Mesenchymal stem cell (in vitro differentiated cells and primary cell): ENCODE measurements around the gene CCT7.
A peak's percentile ranks its signal among the peaks of the same experiment; 100 is the strongest.

Experiments used
- DNase-seq: peaks from one replicate; pipeline ENCODE4 v3.0.0-alpha.2; 2013
- H2AFZ ChIP-seq: one replicate; pipeline ENCODE4 v1.6.1; 2013; ENCODE audit warnings: low read depth, mild to moderate bottlenecking, control low read depth, inconsistent platforms, low read length, moderate library complexity
- H2AK5ac ChIP-seq: 2 replicates; pipeline ENCODE4 v1.6.1; 2013; ENCODE audit warnings: low read length, moderate library complexity, mild to moderate bottlenecking, inconsistent platforms; ENCODE audit not compliant: severe bottlenecking
- H2BK120ac ChIP-seq: one replicate; pipeline ENCODE4 v1.6.1; 2013; ENCODE audit warnings: low read depth, mild to moderate bottlenecking, inconsistent platforms, low read length, moderate library complexity
- H2BK12ac ChIP-seq, 2 experiments: one replicate each; pipeline ENCODE4 v1.6.1; 2013; ENCODE audit warnings: inconsistent platforms in 2 of 2, low read length in 2 of 2, mild to moderate bottlenecking in 2 of 2, moderate library complexity in 2 of 2, control low read depth in 1 of 2
- H2BK15ac ChIP-seq: one replicate; pipeline ENCODE4 v1.6.1; 2013; ENCODE audit warnings: mild to moderate bottlenecking, low read depth, inconsistent platforms; ENCODE audit not compliant: poor library complexity, severe bottlenecking
- H2BK5ac ChIP-seq: 2 replicates; pipeline ENCODE4 v1.6.1; 2013; ENCODE audit warnings: low read depth, mild to moderate bottlenecking, low read length, control low read depth, inconsistent platforms; ENCODE audit not compliant: poor library complexity, severe bottlenecking
- H3K14ac ChIP-seq, 2 experiments: one replicate each; pipeline ENCODE4 v1.6.1; 2013; ENCODE audit warnings: inconsistent platforms in 2 of 2, low read length in 2 of 2, control low read depth in 1 of 2, mild to moderate bottlenecking in 1 of 2, moderate library complexity in 1 of 2
- H3K18ac ChIP-seq, 2 experiments: one replicate each; pipeline ENCODE4 v1.6.1; 2013; ENCODE audit warnings: inconsistent platforms in 2 of 2, low read length in 2 of 2, control low read depth in 1 of 2, low read depth in 1 of 2, mild to moderate bottlenecking in 1 of 2
- H3K23ac ChIP-seq, 2 experiments: one replicate each; pipeline ENCODE4 v1.6.1; 2013; ENCODE audit warnings: inconsistent platforms in 2 of 2, low read length in 2 of 2, mild to moderate bottlenecking in 2 of 2, moderate library complexity in 2 of 2, control low read depth in 1 of 2
- H3K27ac ChIP-seq: 2 replicates; pipeline ENCODE4 v1.5.1; 2013; ENCODE audit warnings: mild to moderate bottlenecking, moderate library complexity, low read length, control low read depth, inconsistent platforms; ENCODE audit not compliant: poor library complexity, severe bottlenecking
- H3K27me3 ChIP-seq, 2 experiments: 2 replicates each; pipeline versions ENCODE4 v1.6.1 to v1.7.0; 2013; ENCODE audit warnings: low read length in 2 of 2, mild to moderate bottlenecking in 2 of 2, moderate library complexity in 2 of 2, control low read depth in 1 of 2, inconsistent platforms in 1 of 2; ENCODE audit not compliant: control insufficient read depth in 1 of 2, insufficient read depth in 1 of 2
- H3K36me3 ChIP-seq, 2 experiments: 2 replicates each; pipeline versions ENCODE4 v1.6.1 to v1.7.0; 2013; ENCODE audit warnings: low read length in 2 of 2, control low read depth in 1 of 2, inconsistent platforms in 1 of 2, low read depth in 1 of 2, mild to moderate bottlenecking in 1 of 2; ENCODE audit not compliant: insufficient read depth in 2 of 2, control insufficient read depth in 1 of 2
- H3K4ac ChIP-seq, 2 experiments: one replicate each; pipeline ENCODE4 v1.6.1; 2013; ENCODE audit warnings: inconsistent platforms in 2 of 2, low read length in 2 of 2, mild to moderate bottlenecking in 2 of 2, moderate library complexity in 2 of 2, control low read depth in 1 of 2, low read depth in 1 of 2
- H3K4me1 ChIP-seq: 2 replicates; pipeline ENCODE4 v1.6.1; 2013; ENCODE audit warnings: low read depth, low read length, control low read depth; ENCODE audit not compliant: control insufficient read depth, insufficient read depth
- H3K4me2 ChIP-seq: 2 replicates; pipeline ENCODE4 v1.6.1; 2013; ENCODE audit warnings: low read length, mild to moderate bottlenecking, inconsistent platforms; ENCODE audit not compliant: poor library complexity, severe bottlenecking
- H3K4me3 ChIP-seq, 2 experiments: 2 replicates each; pipeline versions ENCODE4 v1.5.1 to v1.7.0; 2013; ENCODE audit warnings: low read length in 2 of 2, mild to moderate bottlenecking in 2 of 2, control low read depth in 1 of 2, low read depth in 1 of 2; ENCODE audit not compliant: insufficient read depth in 1 of 2
- H3K79me1 ChIP-seq: replicated peaks from 2 replicates; pipeline ENCODE4 v1.6.1; 2013; ENCODE audit warnings: mild to moderate bottlenecking, control low read depth, low read length, inconsistent platforms; ENCODE audit not compliant: poor library complexity, severe bottlenecking
- H3K9ac ChIP-seq: 2 replicates; pipeline ENCODE4 v1.7.0; 2013; ENCODE audit warnings: mild to moderate bottlenecking, low read length, moderate library complexity
- H3K9me3 ChIP-seq: 2 replicates; pipeline ENCODE4 v1.7.0; 2013; ENCODE audit warnings: mild to moderate bottlenecking, low read length; ENCODE audit not compliant: control insufficient read depth
- H4K8ac ChIP-seq: one replicate; pipeline ENCODE4 v1.6.1; 2013; ENCODE audit warnings: inconsistent platforms, mild to moderate bottlenecking, low read length, moderate library complexity
- H4K91ac ChIP-seq: one replicate; pipeline ENCODE4 v1.6.1; 2013; ENCODE audit warnings: mild to moderate bottlenecking, low read length, inconsistent platforms
- WGBS: methylation state at CpG from one replicate; pipeline ENCODE4 v1.1.7; 2013; ENCODE audit warnings: mixed read lengths; 5-methylcytosine and 5-hydroxymethylcytosine counted together

The CCT7 gene

DNA sequence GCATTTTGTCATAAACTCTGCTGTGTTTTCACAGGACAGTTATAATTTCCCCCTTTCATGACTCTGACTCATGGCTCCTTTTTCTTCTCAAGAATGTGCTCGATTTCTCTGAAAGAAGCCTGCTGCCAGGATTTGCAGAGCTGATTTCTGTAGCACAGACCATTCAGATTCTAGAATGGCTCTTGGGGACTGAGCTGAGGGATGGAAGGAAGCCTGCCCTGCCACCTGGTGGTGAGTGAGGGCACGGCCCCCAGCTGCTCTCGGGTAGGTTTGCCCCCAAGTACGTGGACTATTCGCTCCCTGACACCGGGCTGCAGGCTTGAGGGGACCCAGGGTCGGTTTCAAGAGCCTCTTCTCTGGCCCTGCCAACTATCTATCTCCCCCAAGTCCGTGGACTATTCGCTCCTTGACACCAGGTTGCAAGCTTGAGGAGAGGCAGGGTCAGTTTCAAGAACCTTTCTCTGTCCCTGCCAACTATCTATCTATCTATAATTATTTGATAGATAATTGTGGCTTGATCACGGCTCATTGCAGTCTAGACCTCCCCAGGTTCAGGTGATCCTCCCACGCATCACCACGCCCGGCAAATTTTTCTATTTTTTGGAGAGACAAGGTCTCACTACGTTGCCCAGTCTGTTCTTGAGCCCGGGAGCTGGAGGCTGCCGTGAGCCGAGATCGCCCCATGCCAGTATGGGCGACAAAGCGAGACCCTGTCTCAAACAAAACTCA lies 21.5 kb upstream of the CCT7 start:
- Histone ChIP-seq H3K4ac (no peak overlapping the region), H3K27me3 (peaks cover 9 to 14% of the 10 kb centered on the region in 2 experiments), H3K9ac (peak overlapping the region; percentile 45), H3K79me1 (peaks cover 11% of the 10 kb centered on the region), H3K18ac (no peak overlapping the region), H2AFZ (peak overlapping the region; percentile 8), H2BK15ac (no peak overlapping the region), H4K8ac (no peak overlapping the region), H3K4me1 (peaks cover 10% of the 10 kb centered on the region), H3K4me2 (peak overlapping the region; percentile 5), H2BK12ac (no peak overlapping the region), H2BK120ac (no peak overlapping the region), H3K27ac (no peak overlapping the region), H3K36me3 (no peaks in the 10 kb centered on the region), H2AK5ac (no peak overlapping the region), H3K23ac (no peak overlapping the region), H3K9me3 (no peaks in the 10 kb centered on the region), H4K91ac (no peak overlapping the region), H2BK5ac (no peak overlapping the region), H3K4me3 (no peak overlapping the region), H3K14ac (no peak overlapping the region)
- peak; percentile 82 for DNase-seq
- WGBS = 47% methylated on average over 17 of the region's 20 CpGs

DNA sequence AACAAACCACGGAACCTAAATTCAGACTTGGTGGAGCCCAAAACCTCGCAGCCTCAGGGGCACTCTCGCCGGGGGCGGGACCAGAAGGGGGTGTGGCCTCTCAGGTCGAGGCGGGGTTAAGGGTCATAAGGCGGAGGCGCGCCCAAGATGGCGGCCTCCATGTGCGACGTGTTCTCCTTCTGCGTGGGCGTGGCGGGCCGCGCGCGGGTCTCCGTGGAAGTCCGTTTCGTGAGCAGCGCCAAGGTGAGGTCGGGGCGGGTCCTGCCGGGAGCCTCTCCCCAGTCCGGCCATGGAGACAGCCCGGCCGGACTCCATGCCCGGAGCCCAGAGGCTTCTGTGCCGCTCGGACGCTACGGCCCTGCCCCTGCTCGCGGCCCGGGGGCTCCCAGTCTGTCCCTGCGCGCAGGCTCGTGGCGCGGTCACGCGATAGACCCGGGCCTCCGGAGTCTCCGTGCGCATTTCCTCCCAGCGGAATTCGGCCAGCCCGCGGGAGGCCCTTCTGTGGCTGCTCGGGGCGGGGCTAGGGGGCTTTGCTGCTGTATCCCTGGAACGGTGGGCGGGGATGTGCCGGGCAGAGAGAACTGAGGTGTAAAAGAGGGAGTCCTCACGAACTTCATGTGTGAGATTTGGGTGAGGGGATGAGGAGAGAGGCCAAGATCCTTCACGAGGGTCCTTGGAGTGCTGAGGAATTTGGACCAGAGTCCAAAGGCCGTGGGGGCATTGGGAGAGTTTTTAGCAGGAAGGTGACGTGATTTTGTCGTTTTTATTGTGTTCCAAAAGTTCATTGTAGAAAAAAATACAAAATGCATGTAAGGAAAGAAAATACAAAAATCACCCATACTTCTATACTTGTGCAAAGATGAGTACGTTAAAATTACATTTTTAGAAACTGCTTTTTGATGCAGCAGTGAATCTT lies 19.7 kb upstream of the CCT7 start, which contains the start of gene SMYD5:
Gene SMYD5 (plus strand): TSS at position 126 of the 916 bp plus-strand sequence. CDS start 22 bp downstream, at position 148.
- H3K14ac ChIP-seq = peak within 1 kb of the TSS in 1 of 2 experiments; percentile 98
- H3K27ac ChIP-seq = peak within 1 kb of the TSS; percentile 61
- peaks cover 23% of the 10 kb centered on the region for H3K79me1 ChIP-seq
- H3K4me1 ChIP-seq = peaks cover 18% of the 10 kb centered on the region
- under 1% methylated on average over 51 of the region's 64 CpGs for WGBS
- H3K18ac ChIP-seq = peak within 1 kb of the TSS; percentile 78 to 83
- H2BK12ac ChIP-seq = peak within 1 kb of the TSS in 1 of 2 experiments; percentile 68
- peak within 1 kb of the TSS; percentile 83 for H2AFZ ChIP-seq
- H3K23ac ChIP-seq = no peak within 1 kb of the TSS
- H2AK5ac ChIP-seq = peak within 1 kb of the TSS; percentile 27
- peak within 1 kb of the TSS; percentile 52 to 79 for H3K4ac ChIP-seq
- peak within 1 kb of the TSS; percentile 92 for H2BK15ac ChIP-seq
- H2BK5ac ChIP-seq = peak within 1 kb of the TSS; percentile 61
- H4K91ac ChIP-seq = no peak within 1 kb of the TSS
- no peak within 1 kb of the TSS for H2BK120ac ChIP-seq
- peak within 1 kb of the TSS; percentile 95 for H3K9ac ChIP-seq
- peak within 1 kb of the TSS; percentile 67 for H3K4me2 ChIP-seq
- peak within 1 kb of the TSS; percentile 59 for H4K8ac ChIP-seq
- DNase-seq = peak; percentile 89
- H3K27me3 ChIP-seq = peaks cover 0 to 11% of the 10 kb centered on the region in 2 experiments
- no peaks in the 10 kb centered on the region for H3K9me3 ChIP-seq
- H3K36me3 ChIP-seq = peaks cover 7 to 8% of the 10 kb centered on the region in 2 experiments
- H3K4me3 ChIP-seq = peak within 1 kb of the TSS; percentile 89 to 91

DNA sequence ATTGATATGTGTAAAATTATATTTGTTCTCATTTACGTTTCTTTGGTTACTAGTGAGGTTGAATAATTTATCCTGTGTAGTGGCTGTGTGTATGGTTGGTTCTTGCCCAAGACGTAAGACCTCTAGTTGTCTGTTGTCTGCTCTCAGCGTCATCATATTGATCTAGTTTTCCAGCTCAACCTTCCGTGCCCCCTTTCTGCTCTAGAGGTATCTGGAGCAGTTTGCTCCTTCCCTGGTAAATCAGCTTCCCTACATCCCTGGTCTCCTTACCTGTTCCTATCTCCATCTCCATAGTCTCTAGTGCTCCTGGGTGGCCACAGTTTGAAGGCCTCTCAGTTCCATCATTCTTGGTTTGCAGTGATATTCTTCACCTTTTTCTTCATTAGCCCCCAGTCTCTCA lies 18.9 kb upstream of the CCT7 start:
- H3K4me3 ChIP-seq = peak overlapping the region in 1 of 2 experiments; percentile 91
- peak overlapping the region in 1 of 2 experiments; percentile 11 for H3K14ac ChIP-seq
- no peak overlapping the region for H3K18ac ChIP-seq
- peaks cover 0 to 3% of the 10 kb centered on the region in 2 experiments for H3K27me3 ChIP-seq
- no peak for DNase-seq
- H3K27ac ChIP-seq = no peak overlapping the region
- no peak overlapping the region for H3K23ac ChIP-seq
- peaks cover 26% of the 10 kb centered on the region for H3K79me1 ChIP-seq
- peak overlapping the region; percentile 95 for H3K9ac ChIP-seq
- H2BK5ac ChIP-seq = no peak overlapping the region
- H3K4ac ChIP-seq = peak overlapping the region in 1 of 2 experiments; percentile 80
- no peak overlapping the region for H2AFZ ChIP-seq
- no peak overlapping the region for H4K91ac ChIP-seq
- H2BK15ac ChIP-seq = no peak overlapping the region
- WGBS = 72% methylated on average over 4 of the region's 4 CpGs
- no peaks in the 10 kb centered on the region for H3K9me3 ChIP-seq
- no peak overlapping the region for H3K4me2 ChIP-seq
- H2BK12ac ChIP-seq = peak overlapping the region in 1 of 2 experiments; percentile 21
- no peak overlapping the region for H4K8ac ChIP-seq
- H3K36me3 ChIP-seq = peaks cover 14% of the 10 kb centered on the region in 2 experiments
- peak overlapping the region; percentile 58 for H2AK5ac ChIP-seq
- H2BK120ac ChIP-seq = no peak overlapping the region
- peaks cover 18% of the 10 kb centered on the region for H3K4me1 ChIP-seq

DNA sequence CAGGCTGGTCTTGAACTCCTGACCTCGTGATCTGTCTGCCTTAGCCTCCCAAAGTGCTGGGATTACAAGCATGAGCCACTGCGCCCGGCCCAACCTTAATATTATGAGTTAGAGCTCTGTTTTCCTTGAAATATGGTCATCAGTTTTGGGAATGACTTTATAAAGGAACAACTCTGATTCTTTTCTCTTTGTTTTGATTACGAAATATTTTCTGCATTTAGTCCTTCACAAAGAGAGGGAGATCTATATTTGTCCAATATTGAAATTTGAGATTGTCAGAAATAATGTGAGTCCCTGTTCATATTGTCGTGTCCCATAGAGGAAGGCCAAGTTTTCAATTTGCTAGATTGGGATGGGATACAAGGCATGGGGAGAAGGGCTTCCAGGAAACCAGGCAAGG lies 16.9 kb upstream of the CCT7 start:
- no peak overlapping the region for H3K18ac ChIP-seq
- no peak overlapping the region for H2BK120ac ChIP-seq
- peaks cover 29% of the 10 kb centered on the region for H3K79me1 ChIP-seq
- H3K14ac ChIP-seq = no peak overlapping the region
- no peak overlapping the region for H4K8ac ChIP-seq
- no peak overlapping the region for H3K4me3 ChIP-seq
- no peak overlapping the region for H2AFZ ChIP-seq
- 98% methylated on average over 4 of the region's 5 CpGs for WGBS
- H2BK15ac ChIP-seq = no peak overlapping the region
- no peak overlapping the region for H3K9ac ChIP-seq
- H2AK5ac ChIP-seq = no peak overlapping the region
- H3K27ac ChIP-seq = no peak overlapping the region
- no peak overlapping the region for H2BK5ac ChIP-seq
- H3K27me3 ChIP-seq = no peaks in the 10 kb centered on the region
- H2BK12ac ChIP-seq = no peak overlapping the region
- no peaks in the 10 kb centered on the region for H3K9me3 ChIP-seq
- H3K23ac ChIP-seq = no peak overlapping the region
- no peak overlapping the region for H3K4me2 ChIP-seq
- peaks cover 16% of the 10 kb centered on the region for H3K4me1 ChIP-seq
- H3K4ac ChIP-seq = no peak overlapping the region
- peaks cover 28 to 33% of the 10 kb centered on the region in 2 experiments for H3K36me3 ChIP-seq
- DNase-seq = no peak
- no peak overlapping the region for H4K91ac ChIP-seq
